Measurements from ENCODE around the gene THEMIS2.

The THEMIS2 gene

GRCh38 chr1:27873671-27874384, 1.5 kb downstream of the THEMIS2 start:
- no peak for DNase-seq (ENCODE audit: extremely low read depth, low read depth)
- TF ChIP-seq CTCF (IDR thresholded peaks at IDR 0.05; ENCODE audit: low read depth, low read length): no peak

- no peak for TF ChIP-seq CTCF (IDR thresholded peaks at IDR 0.05; ENCODE audit: low read depth, low read length)
These were observed 4.2 kb downstream of the THEMIS2 start for GRCh38 chr1:27876341-27877114.

GRCh38 chr1:27877115-27877416, 4.7 kb downstream of the THEMIS2 start:
- no peak for DNase-seq (ENCODE audit: extremely low read depth, low read depth)
- TF ChIP-seq CTCF (IDR thresholded peaks at IDR 0.05; ENCODE audit: low read depth, low read length): no peak

More at GRCh38 chr1:27876341-27877114, 4.2 kb downstream of the THEMIS2 start:
- DNase-seq (ENCODE audit: extremely low read depth, low read depth): no peak

- no peak for TF ChIP-seq CTCF (IDR thresholded peaks at IDR 0.05; ENCODE audit: low read depth, low read length)
- DNase-seq (ENCODE audit: extremely low read depth, low read depth): no peak
These were observed 5.7 kb downstream of the THEMIS2 start for GRCh38 chr1:27878039-27878438.

GRCh38 chr1:27878787-27879335, 6.5 kb downstream of the THEMIS2 start:
- DNase-seq (ENCODE audit: extremely low read depth, low read depth): no peak
- TF ChIP-seq CTCF (IDR thresholded peaks at IDR 0.05; ENCODE audit: low read depth, low read length): no peak

- DNase-seq (ENCODE audit: extremely low read depth, low read depth): no peak
- no peak for TF ChIP-seq CTCF (IDR thresholded peaks at IDR 0.05; ENCODE audit: low read depth, low read length)
These were observed 7.2 kb downstream of the THEMIS2 start for GRCh38 chr1:27879374-27880082.

GRCh38 chr1:27882543-27882903, 10.2 kb downstream of the THEMIS2 start:
- DNase-seq (ENCODE audit: extremely low read depth, low read depth): no peak
- TF ChIP-seq CTCF (IDR thresholded peaks at IDR 0.05; ENCODE audit: low read depth, low read length): no peak
